ENCODE results near the gene BNIP3. TPM values are rescaled to one million over a fixed set of nuclear protein-coding genes. Genes with fewer than 3 reads are reported as not detected.

Gene BNIP3
- total and polyA plus RNA-seq, 2 donors (not counting 3 experiments of a cell fraction or from before 2014, with no cell fraction given) = 51.4 to 53.3 TPM

GRCh38 chr10:131978366-131978765 is 3.4 kb downstream of the BNIP3 start:
- Histone ChIP-seq H2AFZ (ENCODE audit: low read depth, low read length) (no peak overlapping the region), H3K27ac (ENCODE audit: insufficient read depth, low read depth, low read length) (no peak overlapping the region), H3K4me1 (ENCODE audit: control insufficient read depth, extremely low read depth, insufficient read depth, low read length) (peaks cover 20% of the 10 kb centered on the region), H3K9ac (replicated peaks; ENCODE audit: extremely low read depth, insufficient read depth, low read length) (no peak overlapping the region), H3K9me3 (replicated peaks; ENCODE audit: control insufficient read depth, insufficient read depth, low read length) (no peaks in the 10 kb centered on the region), H3K4me3 (replicated peaks in 1 of 3; ENCODE audit: insufficient read depth in 1 of 3, low read depth in 1 of 3, low read length in 3 of 3) (no peak overlapping the region), H3K27me3 (ENCODE audit: control insufficient read depth in 2 of 2, insufficient read depth in 2 of 2, low read length in 2 of 2) (no peaks in the 10 kb centered on the region), H3K36me3 (ENCODE audit: control insufficient read depth in 2 of 2, extremely low read depth in 1 of 2, insufficient read depth in 2 of 2, low read length in 2 of 2) (no peaks in the 10 kb centered on the region), H3K9me1 (replicated peaks; ENCODE audit: control insufficient read depth, extremely low read depth, insufficient read depth, low read length) (no peaks in the 10 kb centered on the region), H3K79me2 (ENCODE audit: control insufficient read depth, insufficient read depth, low read length) (peaks cover 76% of the 10 kb centered on the region), H3K4me2 (ENCODE audit: insufficient read depth, low read length) (no peak overlapping the region), H4K20me1 (replicated peaks; ENCODE audit: control insufficient read depth, extremely low read depth, insufficient read depth, low read length) (no peaks in the 10 kb centered on the region)
- ChIA-PET POLR2A (no interaction called here), CTCF (interaction anchor here (1.0 kb wide), 1 partner anchor 44 kb away, joined by 3 read pairs; no protein-coding TSS in a partner anchor)
- TF ChIP-seq POLR2A (IDR thresholded peaks at IDR 0.05; ENCODE audit: low read depth, low read length) (no peak), FOS (IDR thresholded peaks at IDR 0.05; ENCODE audit: borderline replicate concordance, insufficient read depth, low read length) (no peak), POLR2AphosphoS5 (IDR thresholded peaks at IDR 0.05; ENCODE audit: insufficient read depth, low read depth, low read length) (no peak), CTCF (IDR thresholded peaks at IDR 0.05; ENCODE audit: extremely low read depth in 1 of 2, insufficient read depth in 1 of 2, low read depth in 1 of 2, low read length in 2 of 2) (no peak), JUN (IDR thresholded peaks at IDR 0.05; ENCODE audit: borderline replicate concordance, insufficient read depth, insufficient read length, low read depth) (no peak), EZH2 (IDR thresholded peaks at IDR 0.05; ENCODE audit: borderline replicate concordance, low read depth, low read length, severe bottlenecking) (no peak), MAX (IDR thresholded peaks at IDR 0.05; ENCODE audit: insufficient read depth, insufficient read length) (no peak)
- DNase-seq (ENCODE audit: low read depth, low spot score) (no peak), FAIRE-seq (no peak)
- intact Hi-C loops (cut with micrococcal nuclease) = no loop called here
- dilution Hi-C loops (cut with MboI; ENCODE audit: extremely low pct_ligation_motif_present, low sequenced_read_pairs) = no loop called here
- BruUV-seq (replicated peaks) = no TSS peak

Data from endothelial cell of umbilical vein (primary cell).